SH-SY5Y (cell line): ENCODE measurements around the gene UTY.

ENCODE experiments used
- GATA2 ChIP-seq: IDR thresholded peaks from 2 replicates; pipeline ENCODE4 v1.6.1; 2011; ENCODE audit warnings: mild to moderate bottlenecking, low read depth, low read length
- GATA3 ChIP-seq: IDR thresholded peaks from 2 replicates; pipeline ENCODE4 v1.6.1; 2011; ENCODE audit warnings: low read depth, mild to moderate bottlenecking, low read length, moderate library complexity

- TF ChIP-seq GATA2 (no peak), GATA3 (no peak)
Observed at GRCh38 chrY:13351443-13351842, 128.4 kb downstream of the UTY start.
